ACHN (cell line): ENCODE data around the gene SPARC.
A peak's percentile ranks its signal among the peaks of the same experiment; 100 is the strongest.
"Not testable (repeated sequence)": the region's sequence is repeated elsewhere in the genome, so short reads cannot be mapped to it uniquely, and the experiment has no call there.

Experiments
- DNase-seq: peaks from one replicate; pipeline ENCODE4 v3.0.0-alpha.2; 2015
- in situ Hi-C: cut with HindIII; loops from 2 replicates; pipeline ENCODE4 v1.10.0; 2017; ENCODE audit warnings: low sequenced_read_pairs, low pct_ligation_motif_present, low pct_unique_long_range_greater_than_20kb

SPARC gene

GRCh38 chr5:151686674-151687407 lies at the start of gene SPARC:
Gene SPARC, minus strand, starts transcription at chr5:151686915. Its CDS starts 10,727 bp downstream, at chr5:151676188.
- in situ Hi-C loops, result no loop called here
- DNase-seq, result peak; percentile 83

- in situ Hi-C loops, result no loop called here
- DNase-seq, result no peak
Measured at GRCh38 chr5:151735646-151736045, 48.9 kb upstream of the SPARC start.

- in situ Hi-C loops, result no loop called here
- DNase-seq, result no peak
Measured at GRCh38 chr5:151734064-151734408, 47.3 kb upstream of the SPARC start.

- in situ Hi-C loops, result no loop called here
Measured at GRCh38 chr5:151733358-151734063, 46.8 kb upstream of the SPARC start.

GRCh38 chr5:151730381-151730780 lies 43.7 kb upstream of the SPARC start:
- DNase-seq, result no peak
- in situ Hi-C loops, result no loop called here

More at GRCh38 chr5:151733358-151734063, 46.8 kb upstream of the SPARC start:
- DNase-seq, result no peak

GRCh38 chr5:151729597-151729996 lies 42.9 kb upstream of the SPARC start:
- peak; percentile 75 for DNase-seq
- in situ Hi-C loops, result not testable (repeated sequence)

GRCh38 chr5:151724360-151724759 lies 37.6 kb upstream of the SPARC start:
- in situ Hi-C loops, result no loop called here
- DNase-seq, result no peak

GRCh38 chr5:151722546-151722945 lies 35.8 kb upstream of the SPARC start:
- no peak for DNase-seq
- in situ Hi-C loops, result no loop called here

GRCh38 chr5:151721812-151722391 lies 35.2 kb upstream of the SPARC start:
- in situ Hi-C loops, result no loop called here
- DNase-seq, result no peak

- DNase-seq, result no peak
- in situ Hi-C loops, result no loop called here
Measured at GRCh38 chr5:151721087-151721646, 34.5 kb upstream of the SPARC start.

GRCh38 chr5:151720215-151720614 lies 33.5 kb upstream of the SPARC start:
- in situ Hi-C loops, result no loop called here
- DNase-seq, result no peak

- peak; percentile 46 for DNase-seq
- in situ Hi-C loops, result no loop called here
Measured at GRCh38 chr5:151719228-151720000, 32.7 kb upstream of the SPARC start.

- DNase-seq, result no peak
- in situ Hi-C loops, result no loop called here
Measured at GRCh38 chr5:151718646-151719045, 31.9 kb upstream of the SPARC start.

- no peak for DNase-seq
- in situ Hi-C loops, result no loop called here
Measured at GRCh38 chr5:151718153-151718552, 31.4 kb upstream of the SPARC start.

GRCh38 chr5:151717416-151717815 lies 30.7 kb upstream of the SPARC start:
- in situ Hi-C loops, result no loop called here

GRCh38 chr5:151709109-151709735 lies 22.5 kb upstream of the SPARC start:
- DNase-seq, result no peak
- in situ Hi-C loops, result no loop called here

More at GRCh38 chr5:151717416-151717815, 30.7 kb upstream of the SPARC start:
- DNase-seq, result no peak

- no peak for DNase-seq
- in situ Hi-C loops, result no loop called here
Measured at GRCh38 chr5:151708126-151708525, 21.4 kb upstream of the SPARC start.

GRCh38 chr5:151707567-151707966 lies 20.9 kb upstream of the SPARC start:
- no peak for DNase-seq

More at GRCh38 chr5:151707567-151707966, 20.9 kb upstream of the SPARC start:
- in situ Hi-C loops, result no loop called here
